Activated CD8-positive, alpha-beta memory T cell treated with anti-CD3 and anti-CD28 coated beads for 4 hours (primary cell): ENCODE measurements around the gene DACT2.

Source experiments
- DNase-seq, 2 donors: peaks; one replicate each; pipeline ENCODE4 v3.0.0-alpha.2; 2020; ENCODE audit warnings: low read depth in 2 of 2

Gene DACT2

DNA sequence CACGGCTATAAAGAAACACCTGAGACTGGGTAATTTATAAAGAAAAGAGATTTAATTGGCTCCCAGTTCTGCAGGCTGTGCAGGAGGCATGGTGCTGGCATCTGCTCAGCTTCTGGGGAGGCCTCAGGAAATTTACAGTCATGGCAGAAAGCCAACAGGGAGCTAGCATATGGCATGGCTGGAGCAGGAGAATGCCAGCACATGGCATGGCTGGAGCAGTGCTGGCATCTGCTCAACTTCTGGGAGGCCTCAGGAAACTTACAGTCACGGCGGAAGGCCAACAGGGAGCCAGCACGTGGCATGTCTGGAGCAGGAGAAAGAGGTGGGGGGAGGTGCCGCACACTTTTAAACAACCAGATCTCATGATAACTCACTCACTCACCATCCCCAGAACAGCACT is 32.5 kb upstream of the DACT2 start:
- DNase-seq: no peak

DNA sequence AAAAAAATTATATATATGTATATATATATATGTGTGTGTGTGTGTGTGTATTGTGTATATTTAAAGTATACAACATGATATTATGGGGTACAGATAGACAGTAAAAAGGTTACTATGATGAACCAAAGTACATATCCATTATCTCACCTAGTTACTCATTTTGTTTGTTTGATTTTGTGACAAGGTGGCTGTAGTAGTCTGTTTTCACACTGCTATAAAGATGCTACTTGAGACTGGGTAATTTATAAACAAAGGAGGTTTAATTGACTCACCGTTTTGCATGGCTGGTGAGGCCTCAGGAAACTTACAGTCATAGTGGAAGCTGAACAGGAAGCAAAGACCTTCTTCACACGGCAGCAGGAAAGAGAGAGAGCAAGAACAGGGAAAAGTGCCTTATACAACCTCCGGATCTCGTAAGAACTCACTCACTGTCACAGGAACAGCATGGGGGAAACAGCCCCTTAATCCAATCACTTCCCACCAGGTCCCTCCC is 30.2 kb upstream of the DACT2 start:
- no peak for DNase-seq

- DNase-seq: no peak
Measured at GRCh38 chr6:168348186-168348585, 28.6 kb upstream of the DACT2 start.

DNA sequence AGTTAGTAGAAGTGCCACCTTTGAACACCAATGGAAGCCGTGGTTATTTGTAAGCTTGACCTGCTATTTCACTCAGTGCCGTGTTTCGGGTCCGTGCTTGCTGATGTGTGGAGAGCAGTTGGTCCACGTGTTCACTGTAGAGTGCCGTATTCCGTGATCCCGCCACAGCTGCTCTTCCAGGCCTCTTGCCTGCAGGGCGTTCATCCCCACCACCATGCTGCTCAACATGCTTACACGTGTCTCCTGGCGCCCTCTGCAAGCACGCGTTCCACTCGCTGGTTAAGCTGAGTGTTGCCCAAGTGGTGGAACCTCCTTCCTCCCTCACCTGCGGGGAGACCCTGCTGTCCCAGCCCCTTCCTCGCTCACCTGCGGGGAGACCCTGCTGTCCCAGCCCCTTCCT is 28.0 kb upstream of the DACT2 start:
- no peak for DNase-seq

GRCh38 chr6:168347053-168347452 is 27.5 kb upstream of the DACT2 start:
- DNase-seq: no peak

DNA sequence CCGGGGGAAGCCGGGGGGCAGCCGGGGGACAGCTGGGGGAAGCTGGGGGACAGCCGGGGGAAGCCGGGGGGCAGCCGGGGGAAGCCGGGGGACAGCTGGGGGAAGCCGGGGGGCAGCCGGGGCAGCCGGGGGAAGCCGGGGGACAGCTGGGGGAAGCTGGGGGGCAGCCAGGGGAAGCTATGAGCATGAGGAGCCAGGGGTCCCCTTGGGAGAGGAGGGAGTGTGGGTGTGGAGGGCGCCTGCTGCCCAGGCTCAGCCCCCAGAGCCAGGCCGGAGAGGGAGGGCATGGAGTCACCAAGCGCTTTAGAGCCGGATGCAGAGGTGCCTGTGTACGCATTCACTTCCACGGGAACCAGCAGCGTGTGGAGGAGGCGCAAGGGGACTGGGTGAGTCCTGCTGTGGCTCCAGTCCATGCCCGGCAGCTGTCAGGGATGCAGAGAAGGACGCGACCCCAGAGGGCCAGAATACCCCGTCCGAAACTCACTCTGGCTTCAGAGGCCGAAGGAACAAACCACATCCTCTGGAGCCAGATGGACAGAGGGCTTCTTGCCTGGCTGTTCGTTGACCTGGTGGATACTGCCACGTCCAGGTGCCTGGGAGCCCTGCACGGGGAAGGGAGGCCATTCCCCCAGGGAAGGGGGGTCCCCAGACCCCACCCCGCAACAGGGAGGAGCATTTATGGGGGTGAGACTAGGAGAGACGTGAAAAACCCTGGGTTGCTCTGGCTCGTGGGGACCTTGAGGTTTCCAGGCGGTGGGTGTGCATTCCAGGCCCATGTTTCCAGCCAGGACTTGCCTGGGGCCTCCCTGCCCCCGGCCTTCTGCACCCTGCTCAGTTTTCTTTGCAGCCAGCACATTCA is 26.5 kb upstream of the DACT2 start:
- no peak for DNase-seq

GRCh38 chr6:168345266-168345665 is 25.7 kb upstream of the DACT2 start:
- DNase-seq: no peak

DNA sequence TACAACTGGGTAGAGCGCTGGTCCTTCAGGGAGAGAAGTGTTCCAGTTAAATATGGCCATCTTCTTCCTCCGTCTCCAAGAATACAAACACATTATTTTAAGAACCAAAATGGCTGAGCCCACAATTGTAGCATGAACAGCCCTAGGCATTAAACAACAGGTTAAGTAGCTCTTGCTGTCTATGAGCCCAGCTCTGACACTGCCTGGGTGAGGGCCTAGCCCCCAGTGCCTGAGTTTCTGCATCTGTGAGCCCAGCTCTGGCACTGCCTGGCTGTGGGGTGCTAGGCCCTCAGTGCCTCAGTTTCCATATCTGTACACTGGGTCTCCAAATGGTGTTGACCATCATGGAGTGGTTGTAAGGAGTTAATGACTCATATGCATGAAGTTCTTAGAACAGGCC is 24.8 kb upstream of the DACT2 start:
- no peak for DNase-seq

DNA sequence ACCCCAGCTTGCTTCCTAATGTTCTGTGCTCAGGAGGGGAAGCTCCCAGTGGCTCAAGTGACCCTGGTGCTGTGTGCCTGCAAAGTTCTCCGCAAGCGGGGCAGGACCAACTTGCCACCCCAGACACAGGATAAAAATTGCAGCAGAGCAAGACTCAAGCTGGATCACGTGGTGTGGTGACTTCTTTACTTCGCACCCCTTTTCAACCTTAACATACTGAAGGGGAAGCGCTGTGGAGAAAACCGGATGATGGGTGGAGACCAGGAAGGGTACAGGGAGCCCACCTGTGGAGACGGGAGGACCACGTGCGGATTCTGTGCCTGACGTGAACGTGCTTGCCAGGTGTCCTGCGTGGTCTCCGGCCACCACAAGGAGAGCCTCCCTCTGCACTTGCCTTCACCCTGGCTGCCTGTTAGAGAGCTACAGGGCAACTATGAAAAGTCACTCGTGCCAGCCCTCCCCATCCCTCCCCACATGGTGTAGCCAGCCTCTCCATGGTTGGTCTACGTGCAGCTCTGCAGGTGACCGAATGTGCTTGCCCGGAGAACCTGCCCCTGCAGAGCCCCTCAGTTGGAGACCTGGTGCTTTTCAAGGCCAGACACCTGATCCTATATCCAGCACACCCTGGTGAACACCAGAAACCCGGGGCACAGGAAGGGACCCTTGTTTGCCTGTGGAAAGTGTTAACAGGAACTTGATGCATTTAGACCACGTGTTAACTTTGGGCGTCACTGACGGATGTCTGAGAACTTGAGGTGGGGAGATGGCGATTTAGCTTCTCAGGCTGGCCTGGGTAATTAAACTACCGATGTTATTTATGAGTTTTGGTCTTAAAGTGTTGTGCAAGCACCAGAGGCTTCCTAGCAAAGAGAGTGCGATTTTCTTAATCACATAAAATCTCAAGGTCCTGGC is 23.9 kb upstream of the DACT2 start:
- no peak for DNase-seq

GRCh38 chr6:168342636-168343035 is 23.1 kb upstream of the DACT2 start:
- no peak for DNase-seq

DNA sequence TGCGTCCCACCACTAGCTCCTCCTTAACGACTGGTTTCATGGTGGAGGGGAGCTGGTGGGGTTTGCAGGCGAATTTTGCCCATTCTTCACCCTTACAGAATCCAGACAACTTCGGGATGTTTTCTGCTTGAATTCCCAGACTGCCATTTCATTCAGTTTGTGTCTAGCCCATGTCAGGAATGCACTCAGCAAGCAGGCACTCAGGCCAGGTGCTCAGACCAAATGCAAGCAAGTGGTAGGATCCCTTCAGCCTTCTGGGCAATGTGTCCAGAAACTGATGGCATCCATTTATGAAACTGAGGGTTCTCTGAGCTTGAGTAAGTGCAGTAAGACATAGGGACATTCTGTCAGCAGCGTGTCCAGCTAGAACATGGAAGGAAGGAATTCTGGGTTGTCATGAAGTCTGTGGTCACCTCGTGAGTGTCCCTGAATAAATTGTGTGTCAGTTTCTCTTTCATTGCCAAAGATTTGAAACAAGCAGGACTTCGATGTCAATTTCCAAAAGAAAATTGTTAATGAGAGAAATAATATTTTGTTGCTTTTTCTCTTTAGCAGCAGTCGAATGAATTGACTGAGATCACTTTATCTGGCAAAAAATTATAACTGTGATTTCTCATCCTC is 21.8 kb upstream of the DACT2 start:
- DNase-seq: no peak

GRCh38 chr6:168340819-168341218 is 21.2 kb upstream of the DACT2 start:
- no peak for DNase-seq

DNA sequence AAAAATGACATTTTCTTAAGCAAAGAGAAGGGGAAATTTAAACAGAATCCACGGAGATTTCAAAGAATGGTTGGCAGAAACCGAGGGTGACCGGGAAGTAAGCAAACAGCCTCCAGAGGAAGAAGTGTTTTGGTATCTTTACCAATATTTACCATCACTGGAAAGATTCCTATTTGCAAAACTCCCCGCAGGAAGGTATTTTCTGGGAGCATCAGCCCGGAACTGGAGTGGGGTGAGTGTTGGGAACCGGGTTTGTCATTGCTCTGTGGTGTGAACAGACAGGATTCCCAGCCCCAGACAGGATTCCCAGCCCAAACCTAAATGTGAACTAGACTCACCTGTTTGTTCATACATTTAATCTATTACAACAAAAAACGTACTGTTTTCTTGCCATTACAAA is 19.2 kb upstream of the DACT2 start:
- no peak for DNase-seq

- DNase-seq: no peak
Measured at GRCh38 chr6:168336967-168337366, 17.4 kb upstream of the DACT2 start.

DNA sequence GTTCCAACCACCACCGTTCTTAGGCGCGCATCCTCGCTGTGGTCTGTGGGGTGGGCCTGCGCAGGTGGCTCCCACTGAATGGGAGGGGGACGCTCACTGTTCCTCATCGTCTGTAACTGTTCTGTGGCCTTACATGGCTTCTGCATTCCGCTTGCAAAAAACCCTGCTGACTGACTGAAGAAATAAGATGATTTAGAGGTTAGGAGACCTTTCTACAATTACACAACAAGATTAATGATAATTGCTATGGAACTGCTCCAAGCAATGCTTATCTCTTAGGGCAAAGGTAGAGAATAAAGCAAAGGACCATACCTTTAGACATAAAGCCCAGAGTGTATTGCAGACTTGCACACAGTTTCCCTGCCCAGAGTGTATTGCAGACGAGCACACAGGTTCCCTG is 14.4 kb upstream of the DACT2 start:
- DNase-seq: no peak

GRCh38 chr6:168333491-168333890 is 13.9 kb upstream of the DACT2 start:
- DNase-seq: no peak

DNA sequence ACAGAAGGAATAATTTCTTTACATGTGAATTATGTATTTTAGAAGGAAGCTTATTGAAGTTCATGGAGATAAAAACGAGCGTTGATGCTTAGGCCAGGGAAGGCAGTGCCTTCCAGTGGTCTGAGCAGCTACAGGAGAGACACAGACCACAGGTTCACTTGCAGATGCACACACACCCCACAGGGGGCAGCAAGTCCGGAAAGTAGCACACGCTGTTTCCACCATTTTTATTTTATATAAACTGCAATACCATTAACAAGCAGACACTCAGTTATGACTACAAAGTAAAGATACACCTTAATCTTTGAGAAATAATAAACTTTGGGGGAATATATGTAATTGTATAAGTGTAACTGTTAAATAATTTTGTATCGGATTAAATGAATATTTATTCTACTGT is 13.5 kb upstream of the DACT2 start:
- DNase-seq: no peak

DNA sequence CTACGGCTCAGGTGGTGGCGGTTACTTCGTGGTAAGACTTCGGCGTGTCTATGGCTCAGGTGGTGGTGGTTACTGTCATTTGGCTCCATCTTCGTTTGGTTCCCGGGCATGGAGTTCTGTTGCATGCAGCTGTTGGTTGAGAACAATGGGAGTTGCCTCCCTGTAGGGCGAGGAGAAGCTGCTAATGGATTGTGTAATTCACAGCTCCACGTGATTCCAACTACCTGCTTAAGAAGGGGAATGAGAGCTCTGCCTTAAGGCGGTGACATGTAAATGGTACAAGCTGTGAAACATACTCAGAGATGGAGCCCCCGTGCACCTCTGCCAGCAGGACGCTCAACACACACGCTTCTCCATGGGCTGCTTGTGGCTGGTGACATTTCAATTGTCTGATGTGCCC is 12.4 kb upstream of the DACT2 start:
- DNase-seq: no peak

DNA sequence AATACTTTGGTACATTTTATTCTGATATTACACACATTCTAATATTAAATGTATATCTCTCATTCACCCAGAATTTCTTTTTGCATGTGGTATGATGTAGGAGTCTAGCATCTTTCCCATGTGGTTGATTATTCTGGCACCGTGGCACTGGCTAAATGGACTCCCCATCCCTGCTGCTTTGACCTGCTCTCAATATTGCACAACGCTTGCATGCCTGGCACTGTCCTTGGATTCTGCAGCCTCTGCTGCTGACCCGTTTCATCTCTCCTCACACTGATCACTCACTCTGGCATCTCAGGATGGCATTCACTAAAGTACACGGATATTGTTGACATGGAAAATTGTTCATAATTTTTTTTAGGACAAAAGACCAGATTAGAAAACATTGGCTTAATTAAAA is 11.5 kb upstream of the DACT2 start:
- DNase-seq: no peak

- no peak for DNase-seq
Measured at GRCh38 chr6:168330403-168330802, 10.8 kb upstream of the DACT2 start.

GRCh38 chr6:168328086-168328485 is 8.5 kb upstream of the DACT2 start:
- DNase-seq: no peak
